G401 (cell line): ENCODE results near the gene C19orf81. TPM values are rescaled to one million over a fixed set of nuclear protein-coding genes. Genes with fewer than 3 reads are reported as not detected.

Source experiments
- DNase-seq: peaks from one replicate; pipeline ENCODE4 v3.0.0-alpha.2; 2015; ENCODE audit warnings: low spot score
- in situ Hi-C: cut with HindIII; loops from 2 replicates; pipeline ENCODE4 v1.10.0; 2016; ENCODE audit warnings: low sequenced_read_pairs, mixed read lengths
- total RNA-seq: library from RNA; depleted of rRNA; stranded (reverse); fragments of >200 nt; shearing (Covaris generic); gene quantifications from 2 replicates; pipeline ENCODE4 v1.2.3, GENCODE V29; 2014; rRNA removed

Gene C19orf81
- total RNA-seq, 1 experiment from 2014 or later, result 10.0 TPM

- DNase-seq, result no peak
- in situ Hi-C loops, result no loop called here
Observed at GRCh38 chr19:50702158-50702870, 53.1 kb downstream of the C19orf81 start.

GRCh38 chr19:50702871-50703829, 53.9 kb downstream of the C19orf81 start:
- no peak for DNase-seq

GRCh38 chr19:50703915-50704796, 54.9 kb downstream of the C19orf81 start:
- peak; percentile 34 for DNase-seq
- in situ Hi-C loops, result no loop called here

More at GRCh38 chr19:50702871-50703829, 53.9 kb downstream of the C19orf81 start:
- in situ Hi-C loops, result no loop called here

GRCh38 chr19:50705422-50706019, 56.3 kb downstream of the C19orf81 start:
- in situ Hi-C loops, result no loop called here
- DNase-seq, result peak; percentile 73

- in situ Hi-C loops, result no loop called here
- DNase-seq, result no peak
Observed at GRCh38 chr19:50706387-50706786, 57.1 kb downstream of the C19orf81 start.

- in situ Hi-C loops, result no loop called here
Observed at GRCh38 chr19:50708179-50708879, 59.1 kb downstream of the C19orf81 start.

More at GRCh38 chr19:50708179-50708879, 59.1 kb downstream of the C19orf81 start:
- DNase-seq, result no peak

Other genes with a start within 250 kb of the C19orf81 start
- 0.44 TPM in 1 of 2 replicates, not detected in the other for gene SPIB, start 230.5 kb upstream of the C19orf81 start, total RNA-seq
- gene MYBPC2, start 216.6 kb upstream of the C19orf81 start, total RNA-seq, result 0.55 TPM in 1 of 2 replicates, not detected in the other
- 104 and 113 TPM in 2 replicates for gene EMC10, start 172.9 kb upstream of the C19orf81 start, total RNA-seq
- 0.10 and 1.5 TPM in 2 replicates for gene GARIN5A, start 172.6 kb upstream of the C19orf81 start, total RNA-seq
- gene JOSD2, start 138.3 kb upstream of the C19orf81 start, total RNA-seq, result 13.6 and 33.3 TPM in 2 replicates
- not detected in 2 replicates for gene ASPDH, start 135.5 kb upstream of the C19orf81 start, total RNA-seq
- 16.5 and 19.2 TPM in 2 replicates for gene LRRC4B, start 81.0 kb upstream of the C19orf81 start, total RNA-seq
- 2.7 and 5.7 TPM in 2 replicates for gene SYT3, start 9.6 kb upstream of the C19orf81 start, total RNA-seq
- gene SHANK1, start 70.4 kb downstream of the C19orf81 start, total RNA-seq, result 14.0 and 16.4 TPM in 2 replicates
- 91.4 and 132 TPM in 2 replicates for gene CLEC11A, start 73.9 kb downstream of the C19orf81 start, total RNA-seq
- gene GPR32, start 121.0 kb downstream of the C19orf81 start, total RNA-seq, result not detected in 2 replicates
- not detected in 2 replicates for gene ACP4, start 141.0 kb downstream of the C19orf81 start, total RNA-seq
- gene KLK1, start 174.3 kb downstream of the C19orf81 start, total RNA-seq, result not detected in 2 replicates
- not detected in 2 replicates for gene KLK15, start 184.1 kb downstream of the C19orf81 start, total RNA-seq
- not detected in 2 replicates for gene KLK3, start 205.5 kb downstream of the C19orf81 start, total RNA-seq
- not detected in 2 replicates for gene KLK2, start 224.0 kb downstream of the C19orf81 start, total RNA-seq